ENCODE results near the gene STRIP2. TPM values are rescaled to one million over a fixed set of nuclear protein-coding genes. Genes with fewer than 3 reads are reported as not detected.

The STRIP2 gene
- total RNA-seq, 1 experiment from 2014 or later = 5.1 TPM

- no peak overlapping the region for H3K27ac ChIP-seq (ENCODE audit: low read length)
- intact Hi-C loops (cut with micrococcal nuclease; ENCODE audit: unreplicated experiment) (no loop called here), in situ Hi-C loops (cut with HindIII; ENCODE audit: low pct_unique_long_range_greater_than_20kb, low sequenced_read_pairs) (no loop called here)
- no peaks in the 10 kb centered on the region for H3K9me3 ChIP-seq (ENCODE audit: control insufficient read depth, insufficient read depth, low read depth, low read length)
- CTCF ChIA-PET = no interaction called here
- no peaks in the 10 kb centered on the region for H3K36me3 ChIP-seq (ENCODE audit: control insufficient read depth, insufficient read depth, low read length)
- no peak overlapping the region for H3K4me3 ChIP-seq (ENCODE audit: low read depth in 2 of 2, low read length in 2 of 2)
- BruUV-seq (replicated peaks) = no TSS peak
- H3K4me1 ChIP-seq (ENCODE audit: control insufficient read depth, insufficient read depth, low read length) = no peaks in the 10 kb centered on the region
- no peak for ATAC-seq
- no peak for DNase-seq (ENCODE audit: low read depth, low spot score)
- H3K27me3 ChIP-seq (ENCODE audit: control insufficient read depth, insufficient read depth, low read length) = no peaks in the 10 kb centered on the region
- TF ChIP-seq TCF7L2 (IDR thresholded peaks at IDR 0.05; ENCODE audit: low read depth, low read length) = no peak
- POLR2A ChIA-PET = no interaction called here
Observed at GRCh38 chr7:129417073-129417472, 17.2 kb upstream of the STRIP2 start.

GRCh38 chr7:129421717-129422250 is 12.4 kb upstream of the STRIP2 start:
- Histone ChIP-seq H3K4me3 (ENCODE audit: low read depth in 2 of 2, low read length in 2 of 2) (no peak overlapping the region), H3K27ac (ENCODE audit: low read length) (no peak overlapping the region), H3K9me3 (ENCODE audit: control insufficient read depth, insufficient read depth, low read depth, low read length) (no peaks in the 10 kb centered on the region), H3K36me3 (ENCODE audit: control insufficient read depth, insufficient read depth, low read length) (no peaks in the 10 kb centered on the region), H3K27me3 (ENCODE audit: control insufficient read depth, insufficient read depth, low read length) (no peaks in the 10 kb centered on the region), H3K4me1 (ENCODE audit: control insufficient read depth, insufficient read depth, low read length) (no peaks in the 10 kb centered on the region)
- in situ Hi-C loops (cut with HindIII; ENCODE audit: low pct_unique_long_range_greater_than_20kb, low sequenced_read_pairs) (no loop called here), intact Hi-C loops (cut with micrococcal nuclease; ENCODE audit: unreplicated experiment) (no loop called here)
- TF ChIP-seq POLR2AphosphoS5 (IDR thresholded peaks at IDR 0.05; ENCODE audit: low read depth, low read length) = no peak
- TF ChIP-seq REST (IDR thresholded peaks at IDR 0.05; ENCODE audit: insufficient read depth in 1 of 2, low read depth in 2 of 2, low read length in 1 of 2) = no peak
- no peak for TF ChIP-seq TCF7L2 (IDR thresholded peaks at IDR 0.05; ENCODE audit: low read depth, low read length)
- BruUV-seq (replicated peaks) = no TSS peak
- ATAC-seq (no peak), DNase-seq (ENCODE audit: low read depth, low spot score) (no peak)
- CTCF ChIA-PET = no interaction called here
- POLR2A ChIA-PET = no interaction called here

- no peak for TF ChIP-seq REST (IDR thresholded peaks at IDR 0.05; ENCODE audit: insufficient read depth in 1 of 2, low read depth in 2 of 2, low read length in 1 of 2)
- TF ChIP-seq SIN3A (IDR thresholded peaks at IDR 0.05; ENCODE audit: borderline replicate concordance, insufficient read depth, low read depth, low read length) = no peak
- no peak for TF ChIP-seq CTCF (IDR thresholded peaks at IDR 0.05)
- no peak for TF ChIP-seq TCF7L2 (IDR thresholded peaks at IDR 0.05; ENCODE audit: low read depth, low read length)
- no peak for TF ChIP-seq POLR2AphosphoS5 (IDR thresholded peaks at IDR 0.05; ENCODE audit: low read depth, low read length)
- no peaks in the 10 kb centered on the region for H3K4me1 ChIP-seq (ENCODE audit: control insufficient read depth, insufficient read depth, low read length)
- H3K27me3 ChIP-seq (ENCODE audit: control insufficient read depth, insufficient read depth, low read length) = no peaks in the 10 kb centered on the region
- in situ Hi-C loops (cut with HindIII; ENCODE audit: low pct_unique_long_range_greater_than_20kb, low sequenced_read_pairs) = no loop called here
- no peak for DNase-seq (ENCODE audit: low read depth, low spot score)
- H3K4me3 ChIP-seq (ENCODE audit: low read depth in 2 of 2, low read length in 2 of 2) = no peak overlapping the region
- no peaks in the 10 kb centered on the region for H3K9me3 ChIP-seq (ENCODE audit: control insufficient read depth, insufficient read depth, low read depth, low read length)
- no peak for ATAC-seq
- CTCF ChIA-PET = no interaction called here
- H3K36me3 ChIP-seq (ENCODE audit: control insufficient read depth, insufficient read depth, low read length) = no peaks in the 10 kb centered on the region
- intact Hi-C loops (cut with micrococcal nuclease; ENCODE audit: unreplicated experiment) = no loop called here
- POLR2A ChIA-PET = no interaction called here
- no peak overlapping the region for H3K27ac ChIP-seq (ENCODE audit: low read length)
- BruUV-seq (replicated peaks) = no TSS peak
Observed at GRCh38 chr7:129422727-129423126, 11.5 kb upstream of the STRIP2 start.

Data from Panc1 (cell line).